Suppressor macrophage treated with lipopolysaccharide for 4 hours (primary cell): Measurements from ENCODE around the gene MTCH1.

Experiments
- DNase-seq: peaks from one replicate; pipeline ENCODE4 v3.0.0-alpha.2; 2020

The MTCH1 gene

GRCh38 chr6:36989264-36989663 is 3.3 kb upstream of the MTCH1 start:
- no peak for DNase-seq

GRCh38 chr6:36986704-36987047 is 680 bp upstream of the MTCH1 start:
- no peak for DNase-seq

- no peak for DNase-seq
These were observed 584 bp downstream of the MTCH1 start for GRCh38 chr6:36985417-36985807.

GRCh38 chr6:36984581-36985416 is 1.2 kb downstream of the MTCH1 start:
- DNase-seq, result peak; percentile 90

- no peak for DNase-seq
These were observed 2.5 kb downstream of the MTCH1 start for GRCh38 chr6:36983538-36983937.

GRCh38 chr6:36980876-36981619 is 4.9 kb downstream of the MTCH1 start:
- DNase-seq, result no peak

GRCh38 chr6:36980129-36980528 is 5.9 kb downstream of the MTCH1 start:
- no peak for DNase-seq

GRCh38 chr6:36979347-36979742 is 6.7 kb downstream of the MTCH1 start:
- DNase-seq, result no peak

- no peak for DNase-seq
These were observed 7.3 kb downstream of the MTCH1 start for GRCh38 chr6:36978421-36979346.

GRCh38 chr6:36977470-36977941 is 8.5 kb downstream of the MTCH1 start:
- DNase-seq, result no peak

- DNase-seq, result no peak
These were observed 9.1 kb downstream of the MTCH1 start for GRCh38 chr6:36976931-36977330.

- no peak for DNase-seq
These were observed 9.5 kb downstream of the MTCH1 start for GRCh38 chr6:36976509-36976908.

- DNase-seq, result no peak
These were observed 10.1 kb downstream of the MTCH1 start for GRCh38 chr6:36976007-36976264.

- no peak for DNase-seq
These were observed 10.6 kb downstream of the MTCH1 start for GRCh38 chr6:36975231-36976006.

GRCh38 chr6:36973647-36974046 is 12.3 kb downstream of the MTCH1 start:
- DNase-seq, result no peak

GRCh38 chr6:36973190-36973589 is 12.8 kb downstream of the MTCH1 start:
- DNase-seq, result no peak

GRCh38 chr6:36971921-36972673 is 13.9 kb downstream of the MTCH1 start:
- no peak for DNase-seq

- DNase-seq, result no peak
These were observed 14.8 kb downstream of the MTCH1 start for GRCh38 chr6:36970892-36971842.

GRCh38 chr6:36969988-36970891 is 15.8 kb downstream of the MTCH1 start:
- no peak for DNase-seq
